CD4-positive, alpha-beta T cell treated with Interleukin-15 for 1 hour (primary cell): Measurements from ENCODE around the gene FNBP1L.
"Not testable (repeated sequence)": the region's sequence is repeated elsewhere in the genome, so short reads cannot be mapped to it uniquely, and the experiment has no call there.

Source experiments
- DNase-seq: peaks from one replicate; pipeline ENCODE4 v3.0.0-alpha.2; 2020

FNBP1L gene

GRCh38 chr1:93446837-93447451 lies 974 bp upstream of the FNBP1L start:
- DNase-seq: no peak

GRCh38 chr1:93448292-93448982 lies 519 bp downstream of the FNBP1L start:
- DNase-seq: no peak

GRCh38 chr1:93448983-93449804 lies 1.3 kb downstream of the FNBP1L start:
- no peak for DNase-seq

- DNase-seq: no peak
Observed at GRCh38 chr1:93450321-93450720, 2.4 kb downstream of the FNBP1L start.

- DNase-seq: no peak
Observed at GRCh38 chr1:93453911-93454310, 6.0 kb downstream of the FNBP1L start.

GRCh38 chr1:93459126-93459525 lies 11.2 kb downstream of the FNBP1L start:
- DNase-seq: no peak

- DNase-seq: no peak
Observed at GRCh38 chr1:93461236-93461635, 13.3 kb downstream of the FNBP1L start.

GRCh38 chr1:93463960-93464359 lies 16.0 kb downstream of the FNBP1L start:
- no peak for DNase-seq

- DNase-seq: not testable (repeated sequence)
Observed at GRCh38 chr1:93465371-93466082, 17.6 kb downstream of the FNBP1L start.

- DNase-seq: no peak
Observed at GRCh38 chr1:93467606-93468005, 19.7 kb downstream of the FNBP1L start.

- DNase-seq: no peak
Observed at GRCh38 chr1:93468662-93469061, 20.7 kb downstream of the FNBP1L start.

GRCh38 chr1:93469223-93469622 lies 21.3 kb downstream of the FNBP1L start:
- DNase-seq: not testable (repeated sequence)

GRCh38 chr1:93471284-93471683 lies 23.4 kb downstream of the FNBP1L start:
- DNase-seq: no peak

GRCh38 chr1:93471911-93472310 lies 24.0 kb downstream of the FNBP1L start:
- no peak for DNase-seq

GRCh38 chr1:93474321-93474720 lies 26.4 kb downstream of the FNBP1L start:
- DNase-seq: no peak

GRCh38 chr1:93475681-93476080 lies 27.8 kb downstream of the FNBP1L start:
- DNase-seq: no peak

GRCh38 chr1:93479133-93479745 lies 31.3 kb downstream of the FNBP1L start:
- not testable (repeated sequence) for DNase-seq

- DNase-seq: not testable (repeated sequence)
Observed at GRCh38 chr1:93481899-93482298, 34.0 kb downstream of the FNBP1L start.

- DNase-seq: no peak
Observed at GRCh38 chr1:93483200-93483599, 35.3 kb downstream of the FNBP1L start.

- no peak for DNase-seq
Observed at GRCh38 chr1:93483606-93484005, 35.7 kb downstream of the FNBP1L start.

GRCh38 chr1:93488207-93488606 lies 40.3 kb downstream of the FNBP1L start:
- no peak for DNase-seq

- DNase-seq: no peak
Observed at GRCh38 chr1:93489756-93490155, 41.8 kb downstream of the FNBP1L start.

- no peak for DNase-seq
Observed at GRCh38 chr1:93490357-93490756, 42.4 kb downstream of the FNBP1L start.
